ENCODE results near the gene SIRT2. TPM values are rescaled to one million over a fixed set of nuclear protein-coding genes. Genes with fewer than 3 reads are reported as not detected.
"Not testable (repeated sequence)": the region's sequence is repeated elsewhere in the genome, so short reads cannot be mapped to it uniquely, and the experiment has no call there.

SIRT2 gene
- total RNA-seq, 1 donor from 2014 or later: 38.9 TPM

DNA sequence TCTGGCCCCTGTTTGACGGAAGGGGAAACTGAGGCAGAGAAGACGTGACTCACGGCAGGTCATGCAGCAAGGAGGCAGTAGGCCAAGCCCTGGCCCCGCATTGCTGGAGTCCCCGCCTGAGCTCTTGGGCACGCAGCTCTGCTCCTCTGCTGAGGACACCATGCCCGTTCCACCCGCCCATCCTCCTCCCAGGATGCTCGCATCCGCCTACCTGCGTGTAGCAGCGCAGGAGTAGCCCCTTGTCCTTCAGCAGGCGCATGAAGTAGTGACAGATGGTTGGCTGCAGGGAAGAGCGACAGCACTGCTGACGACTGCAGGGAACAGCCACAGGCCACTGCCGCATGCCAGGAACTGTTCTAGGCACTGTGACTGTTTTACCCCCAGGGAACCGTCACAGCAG, 10.5 kb downstream of the SIRT2 start:
- TF ChIP-seq, protein P1, sequence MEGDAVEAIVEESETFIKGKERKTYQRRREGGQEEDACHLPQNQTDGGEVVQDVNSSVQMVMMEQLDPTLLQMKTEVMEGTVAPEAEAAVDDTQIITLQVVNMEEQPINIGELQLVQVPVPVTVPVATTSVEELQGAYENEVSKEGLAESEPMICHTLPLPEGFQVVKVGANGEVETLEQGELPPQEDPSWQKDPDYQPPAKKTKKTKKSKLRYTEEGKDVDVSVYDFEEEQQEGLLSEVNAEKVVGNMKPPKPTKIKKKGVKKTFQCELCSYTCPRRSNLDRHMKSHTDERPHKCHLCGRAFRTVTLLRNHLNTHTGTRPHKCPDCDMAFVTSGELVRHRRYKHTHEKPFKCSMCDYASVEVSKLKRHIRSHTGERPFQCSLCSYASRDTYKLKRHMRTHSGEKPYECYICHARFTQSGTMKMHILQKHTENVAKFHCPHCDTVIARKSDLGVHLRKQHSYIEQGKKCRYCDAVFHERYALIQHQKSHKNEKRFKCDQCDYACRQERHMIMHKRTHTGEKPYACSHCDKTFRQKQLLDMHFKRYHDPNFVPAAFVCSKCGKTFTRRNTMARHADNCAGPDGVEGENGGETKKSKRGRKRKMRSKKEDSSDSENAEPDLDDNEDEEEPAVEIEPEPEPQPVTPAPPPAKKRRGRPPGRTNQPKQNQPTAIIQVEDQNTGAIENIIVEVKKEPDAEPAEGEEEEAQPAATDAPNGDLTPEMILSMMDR (IDR thresholded peaks at IDR 0.05; ENCODE audit: insufficient read depth, low read length, poor library complexity, severe bottlenecking): no peak
- no peak for DNase-seq (ENCODE audit: low read depth)
- Histone ChIP-seq H3K4me3 (ENCODE audit: low read depth, low read length) (no peak overlapping the region), H3K36me3 (ENCODE audit: control insufficient read depth, insufficient read depth, low read length) (peaks cover 1% of the 10 kb centered on the region), H3K27me3 (ENCODE audit: control insufficient read depth, insufficient read depth, low read length) (no peaks in the 10 kb centered on the region)

DNA sequence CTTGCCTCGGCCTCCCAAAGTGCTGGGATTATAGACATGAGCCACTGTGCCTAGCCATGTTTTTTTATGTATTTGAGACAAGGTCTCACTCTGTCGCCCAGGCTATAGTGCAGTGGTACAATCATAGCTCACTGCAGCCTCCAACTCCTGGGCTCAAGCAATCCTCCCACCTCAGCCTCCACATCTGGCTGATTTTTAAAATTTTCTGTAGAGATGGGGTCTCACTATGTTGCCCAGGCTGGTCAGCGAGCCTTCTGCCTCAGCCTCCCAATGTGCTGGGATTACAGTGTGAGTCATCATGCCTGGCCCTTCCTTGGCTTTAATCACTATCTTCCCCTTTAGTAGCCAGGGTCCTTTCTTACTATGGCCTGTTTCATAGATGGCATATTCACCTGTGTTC, 14.7 kb downstream of the SIRT2 start:
- not testable (repeated sequence) for DNase-seq (ENCODE audit: low read depth); H3K4me3 ChIP-seq (ENCODE audit: low read depth, low read length); H3K27me3 ChIP-seq (ENCODE audit: control insufficient read depth, insufficient read depth, low read length); H3K36me3 ChIP-seq (ENCODE audit: control insufficient read depth, insufficient read depth, low read length)

DNA sequence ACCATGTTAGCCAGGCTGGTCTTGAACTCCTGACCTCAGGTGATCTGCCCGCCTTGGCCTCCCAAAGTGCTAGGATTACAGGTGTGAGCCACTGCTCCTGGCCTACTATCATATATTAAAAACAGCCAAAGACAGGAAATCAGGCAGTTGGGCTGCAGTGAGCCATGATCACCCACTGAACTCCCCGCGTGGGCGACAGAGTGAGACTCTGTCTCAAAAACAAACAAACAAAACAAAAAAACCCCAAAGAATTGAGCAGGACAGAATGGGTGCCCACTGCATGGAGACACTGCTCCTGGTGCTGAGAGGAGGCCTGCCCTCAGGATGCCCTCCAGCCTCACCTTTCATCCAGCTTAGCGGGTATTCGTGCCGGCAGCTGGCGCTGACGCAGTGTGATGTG, 16.1 kb downstream of the SIRT2 start:
- Histone ChIP-seq H3K27me3 (ENCODE audit: control insufficient read depth, insufficient read depth, low read length) (no peaks in the 10 kb centered on the region), H3K4me3 (ENCODE audit: low read depth, low read length) (no peak overlapping the region), H3K36me3 (ENCODE audit: control insufficient read depth, insufficient read depth, low read length) (peaks cover 1% of the 10 kb centered on the region)
- TF ChIP-seq, protein P1 (IDR thresholded peaks at IDR 0.05; ENCODE audit: insufficient read depth, low read length, poor library complexity, severe bottlenecking): no peak
- DNase-seq (ENCODE audit: low read depth): no peak

DNA sequence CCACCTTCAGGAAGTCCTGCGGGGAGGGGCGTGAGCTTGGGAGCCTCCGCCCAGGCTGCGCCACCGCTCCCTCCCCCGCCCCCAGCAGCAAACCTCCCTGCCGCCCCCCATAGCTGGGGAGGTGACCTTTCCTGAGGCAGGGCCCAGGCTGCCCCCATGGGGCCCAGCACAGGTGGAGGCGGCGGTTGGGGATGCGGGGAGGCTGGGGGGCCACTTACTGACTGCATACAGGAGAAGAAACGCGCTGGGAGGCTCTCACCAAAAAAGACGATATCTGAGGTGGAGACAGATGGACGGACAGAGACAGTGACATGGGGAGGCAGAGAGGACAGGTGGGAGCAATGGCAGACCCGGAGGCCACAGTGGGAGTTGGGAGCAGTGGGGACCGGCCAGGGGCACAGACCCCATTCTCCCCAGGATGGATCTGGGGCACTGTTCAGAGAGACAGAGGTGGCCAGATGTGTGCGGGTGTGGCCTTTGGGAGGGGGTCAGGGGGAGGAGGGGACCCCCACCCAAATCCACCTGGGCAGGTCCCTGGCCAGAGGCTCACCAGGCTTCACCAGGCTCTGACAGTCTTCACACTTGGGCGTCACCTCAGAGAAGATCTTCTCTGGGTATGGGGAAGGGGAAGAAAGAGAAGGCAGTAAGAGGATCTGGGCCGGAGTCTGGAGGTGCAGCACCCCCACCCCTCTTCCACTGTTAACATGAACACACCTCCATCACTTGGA, 18.4 kb downstream of the SIRT2 start:
- H3K36me3 ChIP-seq (ENCODE audit: control insufficient read depth, insufficient read depth, low read length): no peaks in the 10 kb centered on the region
- no peaks in the 10 kb centered on the region for H3K27me3 ChIP-seq (ENCODE audit: control insufficient read depth, insufficient read depth, low read length)
- TF ChIP-seq, protein P1 (IDR thresholded peaks at IDR 0.05; ENCODE audit: insufficient read depth, low read length, poor library complexity, severe bottlenecking): no peak
- H3K4me3 ChIP-seq (ENCODE audit: low read depth, low read length): no peak overlapping the region
- no peak for DNase-seq (ENCODE audit: low read depth)

DNA sequence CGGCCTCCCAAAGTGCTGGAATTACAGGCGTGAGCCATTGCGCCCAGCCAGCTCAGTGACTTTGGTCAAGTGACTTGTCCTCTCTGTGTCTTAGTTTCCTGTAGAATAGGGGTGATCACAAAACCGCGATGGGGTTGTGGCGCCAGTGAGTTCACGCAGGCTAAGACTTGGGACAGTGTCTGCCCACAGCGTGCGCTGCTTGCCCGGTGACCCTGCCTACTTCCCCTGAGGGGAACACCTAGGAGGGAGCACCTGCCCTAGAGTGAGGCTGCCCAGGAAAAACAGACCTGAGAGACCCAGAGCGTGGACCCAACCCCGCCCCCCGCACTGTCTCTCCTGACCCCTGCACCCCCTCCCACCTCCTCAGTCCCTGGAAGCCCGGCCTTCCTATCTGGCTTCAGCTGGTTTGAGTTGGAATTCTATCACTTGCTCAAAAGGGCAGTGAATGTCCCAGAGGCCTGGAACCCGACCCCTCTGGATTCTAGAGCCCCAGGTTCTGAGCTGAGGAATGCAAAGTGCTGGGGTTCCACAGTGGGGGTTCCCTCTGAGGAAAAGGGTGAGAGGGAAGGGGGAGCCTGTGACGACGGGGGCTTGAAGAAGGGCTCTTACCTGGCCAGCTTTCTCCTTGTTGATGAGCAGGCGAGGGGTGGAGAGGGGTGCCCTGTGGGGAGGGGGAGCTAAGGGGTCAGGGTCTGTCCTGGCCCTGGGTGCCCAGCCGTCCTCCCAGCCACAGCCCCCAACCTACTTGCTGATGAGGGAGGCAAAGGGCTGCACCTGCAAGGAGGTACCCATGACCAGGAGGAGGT, 19.1 kb downstream of the SIRT2 start:
- H3K27me3 ChIP-seq (ENCODE audit: control insufficient read depth, insufficient read depth, low read length): no peaks in the 10 kb centered on the region
- H3K4me3 ChIP-seq (ENCODE audit: low read depth, low read length): no peak overlapping the region
- H3K36me3 ChIP-seq (ENCODE audit: control insufficient read depth, insufficient read depth, low read length): no peaks in the 10 kb centered on the region
- DNase-seq (ENCODE audit: low read depth): no peak
- TF ChIP-seq, protein P1 (IDR thresholded peaks at IDR 0.05; ENCODE audit: insufficient read depth, low read length, poor library complexity, severe bottlenecking): no peak

DNA sequence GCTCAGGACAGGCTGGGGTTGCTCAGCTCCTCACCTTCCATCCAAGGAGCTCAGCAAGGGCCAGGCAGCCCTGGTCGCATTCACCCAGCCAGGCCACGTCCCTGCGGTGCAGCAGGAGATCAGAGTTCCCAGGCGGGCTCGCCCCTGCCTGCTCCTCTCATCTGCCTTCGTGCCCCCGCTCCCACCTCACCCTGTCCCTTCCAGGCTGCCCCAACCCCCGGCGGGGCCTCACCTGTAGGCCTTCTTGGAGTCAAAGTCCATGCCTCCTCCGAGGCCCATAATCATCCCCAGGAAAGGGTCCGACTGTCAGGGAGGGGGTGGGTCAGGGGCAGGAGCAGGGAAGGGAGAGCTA, 20.0 kb downstream of the SIRT2 start:
- no peaks in the 10 kb centered on the region for H3K27me3 ChIP-seq (ENCODE audit: control insufficient read depth, insufficient read depth, low read length)
- H3K4me3 ChIP-seq (ENCODE audit: low read depth, low read length): no peak overlapping the region
- no peaks in the 10 kb centered on the region for H3K36me3 ChIP-seq (ENCODE audit: control insufficient read depth, insufficient read depth, low read length)
- TF ChIP-seq, protein P1 (IDR thresholded peaks at IDR 0.05; ENCODE audit: insufficient read depth, low read length, poor library complexity, severe bottlenecking): no peak
- DNase-seq (ENCODE audit: low read depth): no peak
